ENCODE data around the gene TEPSIN.

Gene TEPSIN

DNA sequence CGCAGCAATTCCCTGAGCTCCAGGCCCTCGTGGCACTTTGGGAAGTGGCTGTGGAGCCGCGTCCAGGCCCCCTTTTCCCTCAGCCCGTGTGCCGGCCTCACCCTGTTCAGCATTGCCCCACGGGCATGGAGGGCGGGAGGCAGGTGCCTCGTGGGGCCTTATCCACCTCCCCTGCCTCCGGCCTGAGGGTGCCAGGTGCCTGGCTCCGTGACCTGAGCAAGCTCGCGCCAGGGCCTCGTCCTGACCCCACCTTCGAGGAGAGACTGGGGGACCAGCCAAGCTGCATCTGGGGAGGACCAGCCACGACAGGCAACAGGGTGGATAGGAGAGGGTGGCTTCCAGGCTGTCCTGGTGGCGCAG lies 45.8 kb downstream of the TEPSIN start:
- Mint-ChIP-seq H3K27me3 (no peaks in the 10 kb centered on the region), H3K27ac (no peak overlapping the region), H3K36me3 (no peaks in the 10 kb centered on the region), H3K9me3 (no peaks in the 10 kb centered on the region), H3K4me1 (no peaks in the 10 kb centered on the region), H3K4me3 (no peak overlapping the region)
- no peak for DNase-seq
- CTCF ChIA-PET: no interaction called here

DNA sequence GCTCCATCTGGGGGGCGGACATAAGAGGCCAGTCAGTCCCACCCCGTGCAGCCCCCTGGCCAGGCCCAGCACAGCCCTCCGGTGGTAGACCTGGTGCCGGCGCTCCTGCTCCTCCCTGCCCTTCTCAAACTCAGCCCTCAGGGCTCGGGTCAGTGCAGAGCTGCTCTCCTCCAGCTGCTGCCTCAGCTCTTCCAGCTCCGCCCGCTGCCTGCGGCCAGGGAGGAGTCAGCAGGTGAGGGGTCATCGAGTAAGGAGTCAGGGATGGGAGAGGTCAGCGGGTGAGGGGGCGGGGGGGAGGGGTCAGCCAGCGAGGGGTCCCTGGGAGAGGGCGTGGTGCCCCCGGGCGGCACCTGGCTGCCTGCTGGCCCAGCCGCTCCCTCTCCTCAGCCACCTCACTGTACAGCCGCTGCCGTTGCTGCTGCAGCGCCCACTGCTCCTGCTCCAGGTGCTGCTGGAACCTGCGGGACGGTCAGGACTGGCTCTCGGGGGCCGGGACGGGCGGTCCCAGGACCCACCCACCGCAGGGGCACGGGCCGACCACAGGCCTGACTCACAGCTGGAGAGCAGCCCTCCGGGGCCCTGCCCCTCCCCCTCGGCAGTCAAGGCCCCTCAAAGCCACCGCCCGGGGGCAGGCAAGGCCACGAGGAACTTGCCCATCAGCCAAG lies 46.3 kb downstream of the TEPSIN start:
- no peak for DNase-seq
- CTCF ChIA-PET: no interaction called here
- no peak overlapping the region for H3K27ac Mint-ChIP-seq
- no peaks in the 10 kb centered on the region for H3K36me3 Mint-ChIP-seq
- H3K9me3 Mint-ChIP-seq: no peaks in the 10 kb centered on the region
- no peak overlapping the region for H3K4me3 Mint-ChIP-seq
- H3K4me1 Mint-ChIP-seq: no peaks in the 10 kb centered on the region
- no peaks in the 10 kb centered on the region for H3K27me3 Mint-ChIP-seq

DNA sequence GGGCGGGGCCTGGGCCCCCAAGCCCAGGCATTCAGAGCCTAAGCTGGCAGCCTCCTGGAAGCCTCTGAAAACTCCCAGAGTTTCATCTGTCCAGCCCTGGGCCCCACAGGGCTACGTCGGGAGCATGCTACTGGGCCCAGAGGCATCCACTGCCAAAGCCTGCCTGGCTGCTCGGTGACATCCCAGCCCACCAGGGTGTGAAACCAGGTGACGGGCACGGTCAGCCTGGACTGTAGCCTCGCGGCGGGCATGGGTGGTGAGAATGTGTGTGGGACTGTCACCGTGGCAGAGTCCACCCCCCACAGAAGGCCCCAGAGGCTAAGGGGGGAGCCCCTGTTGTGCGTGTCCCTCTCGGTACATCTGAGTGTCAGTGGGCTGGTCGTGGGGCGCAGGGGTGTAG lies 47.2 kb downstream of the TEPSIN start:
- H3K4me1 Mint-ChIP-seq: no peaks in the 10 kb centered on the region
- no peaks in the 10 kb centered on the region for H3K27me3 Mint-ChIP-seq
- H3K9me3 Mint-ChIP-seq: no peaks in the 10 kb centered on the region
- H3K4me3 Mint-ChIP-seq: no peak overlapping the region
- CTCF ChIA-PET: no interaction called here
- H3K27ac Mint-ChIP-seq: no peak overlapping the region
- H3K36me3 Mint-ChIP-seq: no peaks in the 10 kb centered on the region
- no peak for DNase-seq

DNA sequence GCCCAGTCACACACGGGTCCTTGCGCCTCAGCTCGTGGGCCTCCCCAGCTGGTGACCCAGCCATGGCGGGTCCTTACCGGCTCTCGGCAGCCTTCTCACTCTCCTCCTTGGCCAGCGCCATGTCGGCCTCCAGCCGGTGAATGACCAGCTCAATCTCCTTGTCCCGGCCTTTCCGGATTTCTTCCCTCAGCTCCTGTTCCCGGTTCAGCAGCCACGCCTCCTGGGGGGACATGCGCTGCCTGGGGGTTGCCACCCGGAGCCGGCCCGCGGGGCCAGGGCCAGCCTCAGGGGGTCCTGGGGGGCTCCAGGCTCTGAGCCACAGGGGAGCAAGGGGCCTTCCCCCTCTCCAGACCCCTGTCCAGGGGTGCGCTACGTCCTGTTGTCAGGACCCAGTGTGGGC lies 47.7 kb downstream of the TEPSIN start:
- H3K4me3 Mint-ChIP-seq: no peak overlapping the region
- H3K9me3 Mint-ChIP-seq: no peaks in the 10 kb centered on the region
- no peaks in the 10 kb centered on the region for H3K4me1 Mint-ChIP-seq
- no peaks in the 10 kb centered on the region for H3K27me3 Mint-ChIP-seq
- CTCF ChIA-PET: no interaction called here
- H3K27ac Mint-ChIP-seq: no peak overlapping the region
- DNase-seq: no peak
- no peaks in the 10 kb centered on the region for H3K36me3 Mint-ChIP-seq

DNA sequence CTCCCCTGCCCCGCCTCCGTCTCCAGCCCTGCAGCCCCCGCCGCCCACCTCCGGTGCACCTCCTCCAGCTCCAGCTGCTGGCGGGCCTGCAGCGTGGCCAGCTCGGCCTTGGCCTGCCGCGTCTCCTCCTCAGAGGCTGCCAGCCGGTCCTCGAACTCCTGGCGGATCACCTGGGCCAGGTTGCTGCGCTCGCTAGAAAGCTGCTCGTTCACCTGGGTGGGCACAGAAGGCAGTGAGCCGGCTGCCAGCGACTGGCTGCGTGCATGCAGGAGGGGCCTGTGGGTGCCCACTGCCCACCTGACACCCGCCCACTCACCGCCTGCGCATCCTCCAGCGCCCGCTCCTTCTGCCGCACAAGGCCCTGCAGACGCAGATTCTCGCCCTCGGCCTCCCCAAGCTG lies 48.3 kb downstream of the TEPSIN start:
- Mint-ChIP-seq H3K27me3 (no peaks in the 10 kb centered on the region), H3K4me1 (no peaks in the 10 kb centered on the region), H3K27ac (no peak overlapping the region), H3K4me3 (no peak overlapping the region), H3K9me3 (no peaks in the 10 kb centered on the region), H3K36me3 (no peaks in the 10 kb centered on the region)
- DNase-seq: no peak
- CTCF ChIA-PET: interaction anchor here (0.6 kb wide), 1 partner anchor 1797 kb away, joined by 5 read pairs; no protein-coding TSS in a partner anchor

DNA sequence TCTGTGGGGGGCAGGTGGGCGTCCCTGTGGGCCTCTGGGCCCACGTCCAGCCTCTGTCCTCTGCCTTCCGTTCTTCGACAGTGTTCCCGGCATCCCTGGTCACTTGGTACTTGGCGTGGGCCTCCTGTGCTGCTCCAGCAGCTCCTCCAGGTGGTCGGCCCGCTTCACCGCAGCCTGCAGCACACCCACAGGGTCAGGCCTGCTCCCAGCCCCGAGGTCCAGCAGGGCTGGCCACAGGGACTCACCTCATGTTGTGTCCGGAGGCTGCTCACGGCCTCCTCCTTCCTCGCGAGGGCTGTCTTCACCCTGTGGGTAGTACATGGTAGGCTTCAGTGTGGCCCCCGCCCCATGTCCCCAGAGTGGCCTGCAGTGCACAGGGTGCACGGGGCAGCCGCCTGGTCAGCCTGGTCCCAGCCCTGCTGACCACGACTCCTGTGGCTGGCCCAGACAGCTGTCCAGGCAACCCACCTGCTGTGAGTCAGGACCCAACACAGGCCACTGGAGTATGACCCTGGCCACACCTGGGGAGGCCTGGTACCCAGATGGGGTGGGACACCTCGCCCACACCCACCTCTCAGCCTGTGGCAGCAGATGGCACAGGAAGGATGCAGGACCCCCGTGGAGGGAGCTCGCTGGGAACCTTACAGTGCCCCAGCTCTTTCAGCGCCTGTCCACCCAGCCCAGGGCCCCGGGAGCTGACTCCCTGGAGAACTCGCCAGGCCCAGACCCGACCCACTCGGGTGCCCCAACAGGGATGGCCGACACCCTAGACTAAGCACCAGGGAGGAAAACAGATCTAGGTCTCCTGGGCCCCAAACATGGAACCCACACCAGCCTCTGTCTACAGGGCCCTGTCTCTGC lies 49.0 kb downstream of the TEPSIN start:
- Mint-ChIP-seq H3K4me1 (no peaks in the 10 kb centered on the region), H3K27me3 (no peaks in the 10 kb centered on the region), H3K36me3 (no peaks in the 10 kb centered on the region), H3K4me3 (no peak overlapping the region), H3K9me3 (no peaks in the 10 kb centered on the region), H3K27ac (no peak overlapping the region)
- DNase-seq: no peak
- CTCF ChIA-PET: interaction anchor here (0.6 kb wide), 1 partner anchor 1797 kb away, joined by 5 read pairs; no protein-coding TSS in a partner anchor

DNA sequence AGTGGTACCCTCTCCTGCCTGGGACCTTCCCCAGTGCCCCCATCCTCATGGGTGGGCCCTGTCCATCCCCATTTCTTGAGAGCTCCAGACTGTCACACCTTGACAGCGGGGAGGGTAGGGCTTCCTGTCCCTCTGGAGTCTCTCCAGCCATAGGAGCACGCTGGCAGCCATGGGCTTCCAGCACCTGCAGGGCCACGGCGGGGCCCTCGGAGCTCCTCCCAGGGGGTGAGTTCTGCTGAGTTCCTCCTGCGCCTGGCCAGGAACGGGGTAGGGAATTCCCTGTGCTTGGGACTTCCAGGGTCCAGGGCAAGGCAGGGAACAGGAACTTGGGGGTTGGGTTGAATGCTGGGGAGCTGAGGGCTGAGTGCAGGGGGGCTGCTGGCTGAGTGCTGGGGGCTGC lies 49.8 kb downstream of the TEPSIN start:
- H3K9me3 Mint-ChIP-seq: no peaks in the 10 kb centered on the region
- no peak for DNase-seq
- H3K4me3 Mint-ChIP-seq: no peak overlapping the region
- no peaks in the 10 kb centered on the region for H3K36me3 Mint-ChIP-seq
- no peaks in the 10 kb centered on the region for H3K4me1 Mint-ChIP-seq
- no peak overlapping the region for H3K27ac Mint-ChIP-seq
- CTCF ChIA-PET: no interaction called here
- peaks cover 3% of the 10 kb centered on the region for H3K27me3 Mint-ChIP-seq

DNA sequence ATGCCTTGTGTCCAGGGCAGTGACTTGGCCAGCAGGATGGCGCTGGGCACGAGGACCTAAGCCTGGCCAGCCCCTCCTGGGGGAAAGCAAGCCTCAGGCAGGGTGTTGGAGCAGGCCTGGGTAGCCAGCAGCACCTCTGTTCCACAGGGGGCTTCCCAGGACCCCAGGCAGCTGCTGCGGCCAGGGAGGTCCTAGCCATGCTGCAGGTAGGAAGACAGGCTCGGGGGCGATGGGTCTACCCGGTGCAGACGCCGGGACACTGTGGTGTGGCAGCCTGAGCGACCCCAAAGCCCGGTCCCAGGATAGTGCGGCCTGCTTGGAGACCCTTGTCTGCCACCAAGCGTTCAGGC lies 50.4 kb downstream of the TEPSIN start:
- no peak for DNase-seq
- Mint-ChIP-seq H3K4me1 (no peaks in the 10 kb centered on the region), H3K4me3 (no peak overlapping the region), H3K27ac (no peak overlapping the region), H3K27me3 (peaks cover 6% of the 10 kb centered on the region), H3K36me3 (no peaks in the 10 kb centered on the region), H3K9me3 (no peaks in the 10 kb centered on the region)
- CTCF ChIA-PET: no interaction called here

DNA sequence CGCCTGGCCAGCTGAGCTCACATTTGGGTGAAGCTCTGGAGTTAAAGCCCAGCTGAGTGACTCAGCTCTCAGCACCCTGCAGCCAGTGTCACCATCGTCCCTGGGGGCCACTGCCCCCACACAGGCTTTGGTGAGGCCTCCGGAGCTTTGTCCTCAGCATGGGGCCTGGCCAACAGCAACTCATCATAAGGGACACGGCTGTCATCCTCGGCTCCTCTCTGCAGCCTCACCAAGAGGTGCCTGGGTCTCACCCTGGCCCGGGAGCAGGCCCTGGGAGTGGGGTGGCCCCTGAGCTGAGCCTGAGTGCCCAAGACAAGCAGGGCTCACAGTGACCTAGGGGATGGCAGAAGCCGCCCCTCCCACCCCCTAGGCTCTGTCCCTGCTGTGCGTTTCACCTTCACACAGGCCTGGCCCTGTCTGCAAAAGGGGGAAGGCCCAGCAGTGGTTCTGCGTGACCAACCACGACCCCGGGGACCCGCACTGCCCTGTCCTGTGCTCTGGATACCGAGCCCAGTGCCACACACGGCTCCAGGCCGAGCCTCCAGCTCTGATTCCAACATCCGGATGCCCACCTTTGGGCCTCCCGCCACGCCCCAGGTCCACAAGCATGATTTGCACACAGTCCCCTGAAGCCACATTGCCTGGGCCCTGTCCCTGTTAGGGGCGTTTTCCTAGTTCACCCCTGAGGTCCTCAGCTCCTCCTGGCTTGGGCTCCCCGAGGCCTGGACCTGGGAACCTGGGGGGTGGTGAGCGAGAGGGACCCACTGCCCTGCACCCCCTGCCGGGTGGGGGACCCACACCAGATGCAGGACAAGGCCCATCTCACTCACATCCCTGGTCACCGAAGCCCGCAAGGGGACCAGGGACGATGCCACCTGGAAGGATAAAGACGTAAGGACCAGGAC lies 51.0 kb downstream of the TEPSIN start:
- no peaks in the 10 kb centered on the region for H3K36me3 Mint-ChIP-seq
- peaks cover 7% of the 10 kb centered on the region for H3K27me3 Mint-ChIP-seq
- CTCF ChIA-PET: no interaction called here

DNA sequence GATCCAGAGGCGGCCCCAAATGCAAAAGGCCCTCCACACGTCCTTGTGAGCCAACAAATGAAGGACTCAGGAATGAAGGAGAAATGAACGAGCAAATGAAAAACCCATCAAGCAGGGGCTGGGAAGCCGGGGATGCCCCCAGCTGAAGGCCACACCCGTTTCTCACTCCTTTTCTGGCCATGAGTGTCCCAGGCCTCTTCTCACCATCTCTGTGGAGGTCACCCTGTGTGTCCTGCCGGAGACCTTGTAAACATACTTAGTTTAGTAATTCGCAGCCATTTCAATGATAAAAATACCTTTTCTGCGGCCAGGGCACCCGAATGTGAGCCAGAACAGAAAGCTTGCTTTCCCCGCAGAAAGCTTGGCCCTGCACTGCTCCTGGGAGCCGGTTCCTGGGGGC lies 51.7 kb downstream of the TEPSIN start:
- CTCF ChIA-PET: no interaction called here
- Mint-ChIP-seq H3K27me3 (peaks cover 11% of the 10 kb centered on the region), H3K36me3 (no peaks in the 10 kb centered on the region), H3K27ac (no peak overlapping the region), H3K9me3 (no peaks in the 10 kb centered on the region), H3K4me1 (no peaks in the 10 kb centered on the region), H3K4me3 (no peak overlapping the region)
- DNase-seq: no peak

More for the DNA sequence above, 51.0 kb downstream of the TEPSIN start:
- H3K9me3 Mint-ChIP-seq: no peaks in the 10 kb centered on the region
- H3K4me1 Mint-ChIP-seq: no peaks in the 10 kb centered on the region
- H3K27ac Mint-ChIP-seq: no peak overlapping the region
- no peak for DNase-seq
- H3K4me3 Mint-ChIP-seq: no peak overlapping the region

DNA sequence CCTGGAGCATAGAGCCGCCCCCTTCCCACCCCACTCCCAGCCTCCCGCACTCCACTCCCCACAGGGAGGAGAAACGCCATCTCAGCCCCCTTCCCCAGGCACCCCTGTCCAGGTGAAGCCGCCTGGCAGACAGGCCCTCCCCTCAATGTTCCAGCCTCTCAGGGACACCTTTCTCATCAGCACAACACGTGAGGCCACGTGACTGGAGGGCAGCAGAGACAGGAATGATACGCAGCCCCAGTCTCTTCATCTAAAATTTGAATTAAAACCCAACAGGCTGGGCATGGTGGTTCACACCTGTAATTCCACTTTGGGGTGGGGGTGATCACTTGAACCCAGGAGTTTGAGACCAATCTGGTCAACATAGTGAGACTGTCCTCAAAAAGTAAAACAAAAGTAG lies 52.7 kb downstream of the TEPSIN start:
- Mint-ChIP-seq H3K27me3 (peaks cover 11% of the 10 kb centered on the region), H3K9me3 (no peaks in the 10 kb centered on the region), H3K27ac (no peak overlapping the region), H3K36me3 (no peaks in the 10 kb centered on the region), H3K4me1 (no peaks in the 10 kb centered on the region), H3K4me3 (no peak overlapping the region)
- CTCF ChIA-PET: no interaction called here
- DNase-seq: no peak

DNA sequence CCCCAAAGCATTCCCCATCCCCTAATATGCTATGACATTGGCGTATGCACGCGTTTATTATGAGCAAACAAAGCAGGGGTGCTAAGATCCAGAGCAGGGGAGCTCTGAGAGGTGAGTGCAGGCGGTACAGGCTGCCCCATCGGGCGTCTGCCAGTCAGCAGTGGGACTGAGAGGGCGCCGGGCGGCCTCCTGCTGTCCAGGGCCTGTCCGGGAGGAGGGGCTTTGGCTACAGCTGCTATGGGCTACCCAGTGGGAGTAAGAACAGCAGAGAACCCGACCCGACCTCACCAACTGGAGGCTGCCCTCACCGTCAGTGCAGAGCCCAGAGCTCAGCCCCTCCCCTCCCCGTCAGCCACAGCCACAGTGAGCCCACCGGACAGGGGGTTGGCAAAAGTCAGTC lies 54.3 kb downstream of the TEPSIN start:
- no peak overlapping the region for H3K27ac Mint-ChIP-seq
- DNase-seq: no peak
- no peaks in the 10 kb centered on the region for H3K4me1 Mint-ChIP-seq
- peaks cover 11% of the 10 kb centered on the region for H3K27me3 Mint-ChIP-seq
- H3K36me3 Mint-ChIP-seq: no peaks in the 10 kb centered on the region
- no peaks in the 10 kb centered on the region for H3K9me3 Mint-ChIP-seq
- CTCF ChIA-PET: no interaction called here
- no peak overlapping the region for H3K4me3 Mint-ChIP-seq

DNA sequence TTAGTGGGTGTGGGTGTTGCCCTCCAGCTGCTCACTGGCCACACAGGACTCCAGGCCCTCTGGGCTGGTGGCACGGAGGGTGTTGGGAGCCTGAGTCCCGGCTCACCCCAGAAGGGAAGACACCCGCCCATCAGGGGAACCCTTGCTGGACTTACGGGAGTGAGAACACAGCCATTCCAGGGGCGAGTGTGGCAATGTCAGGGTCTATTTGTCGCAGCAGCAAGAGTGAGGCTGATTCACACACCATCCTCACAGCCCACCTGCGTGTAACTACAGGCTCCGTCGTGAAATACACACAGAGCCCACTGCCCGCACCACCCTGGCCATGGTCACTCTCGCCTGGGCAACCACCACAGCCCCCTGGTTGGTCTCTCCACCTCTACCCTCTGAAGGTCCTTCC lies 55.0 kb downstream of the TEPSIN start:
- Mint-ChIP-seq H3K4me1 (no peaks in the 10 kb centered on the region), H3K36me3 (no peaks in the 10 kb centered on the region), H3K4me3 (no peak overlapping the region), H3K27ac (no peak overlapping the region), H3K27me3 (peaks cover 11% of the 10 kb centered on the region), H3K9me3 (no peaks in the 10 kb centered on the region)
- CTCF ChIA-PET: no interaction called here
- no peak for DNase-seq

DNA sequence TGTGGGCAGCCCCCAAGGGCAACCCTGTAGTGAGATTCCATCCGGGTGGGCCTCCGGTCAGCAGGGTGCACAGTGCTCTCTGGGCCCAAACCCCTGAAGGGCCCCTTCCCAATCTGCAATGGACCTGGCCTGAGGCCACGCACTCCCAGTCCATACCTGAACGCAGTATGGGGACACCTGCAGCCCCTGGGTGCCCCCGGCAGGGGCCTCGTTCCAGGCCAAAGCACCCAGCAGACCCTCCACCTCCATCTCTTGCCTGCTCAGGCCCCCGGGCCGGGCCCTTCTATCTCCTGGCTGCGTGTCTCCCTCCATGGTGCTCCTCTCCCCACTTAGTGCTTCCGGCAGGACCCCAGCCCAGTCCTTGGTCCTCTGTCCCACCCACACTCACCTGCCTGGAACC lies 55.5 kb downstream of the TEPSIN start:
- H3K27ac Mint-ChIP-seq: no peak overlapping the region
- CTCF ChIA-PET: no interaction called here
- no peaks in the 10 kb centered on the region for H3K36me3 Mint-ChIP-seq
- no peak for DNase-seq
- no peaks in the 10 kb centered on the region for H3K4me1 Mint-ChIP-seq
- peaks cover 11% of the 10 kb centered on the region for H3K27me3 Mint-ChIP-seq
- no peaks in the 10 kb centered on the region for H3K9me3 Mint-ChIP-seq
- H3K4me3 Mint-ChIP-seq: no peak overlapping the region

DNA sequence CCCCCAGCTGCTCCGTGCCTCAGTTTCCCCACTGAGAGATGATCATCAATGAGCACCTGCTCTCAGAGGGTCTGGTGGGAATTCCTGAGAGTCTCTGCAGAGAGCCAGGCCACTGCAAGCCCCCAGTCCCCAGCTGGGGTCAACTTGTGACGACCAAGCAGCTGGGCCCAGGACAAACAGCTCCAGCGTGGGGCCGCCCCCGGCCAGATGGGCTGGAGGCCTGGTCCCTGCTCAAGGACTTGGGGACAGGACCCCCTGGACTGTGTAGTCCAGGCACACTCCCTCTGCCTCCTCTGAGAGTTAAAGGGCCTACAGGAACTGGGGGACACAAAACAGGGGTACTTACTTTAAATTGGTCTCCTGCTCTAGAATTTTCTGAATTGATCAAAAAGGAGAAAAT lies 56.3 kb downstream of the TEPSIN start:
- Mint-ChIP-seq H3K4me1 (no peaks in the 10 kb centered on the region), H3K27me3 (peaks cover 11% of the 10 kb centered on the region), H3K4me3 (no peak overlapping the region), H3K27ac (no peak overlapping the region), H3K9me3 (no peaks in the 10 kb centered on the region), H3K36me3 (no peaks in the 10 kb centered on the region)
- DNase-seq: no peak
- CTCF ChIA-PET: no interaction called here

Data from activated naive CD4-positive, alpha-beta T cell treated with anti-CD3 and anti-CD28 coated beads, Interleukin-2, amount 10 ng/mL, durations not matched to agents 7 days and 5 days (primary cell).